HepG2 (cell line): Measurements from ENCODE around the gene TIMM17B. TPM values are rescaled to one million over a fixed set of nuclear protein-coding genes. Genes with fewer than 3 reads are reported as not detected.
A peak's percentile ranks its signal among the peaks of the same experiment; 100 is the strongest.

Source experiments
- ATAC-seq: fragments of 200-7000 bp; cut with Tn5 transposase; 3 replicates; pipeline ENCODE4 v1.9.1; 2020; ENCODE audit warnings: mild to moderate bottlenecking, moderate library complexity
- BruUV-seq: library from RNA; stranded (reverse); fragments of 400-500 nt; replicated peaks from 2 replicates; lab custom pipeline; 2021; lab: Mats Ljungman, UMichigan
- CTCF ChIA-PET: fragments of 300-600 bp; formaldehyde crosslinking; extraction: SDS; loops from one replicate; lab custom pipeline; 2021; ENCODE audit warnings: low total read pairs, inconsistent platforms, low intra/inter-chr PET ratio; lab: Yijun Ruan, JAX
- POLR2A ChIA-PET: fragments of 350-600 bp; sonication (Branson Sonifier 250); formaldehyde crosslinking; loops from one replicate; lab custom pipeline; 2020; ENCODE audit warnings: antibody characterized with exemption, inconsistent platforms; lab: Yijun Ruan, JAX
- DNase-seq: peaks from one replicate; pipeline ENCODE4 v3.0.0-alpha.2; 2015; ENCODE audit warnings: low spot score
- FAIRE-seq: peaks from 3 replicates; lab custom pipeline; 2011; peaks lifted over from hg19 to GRCh38; lab: Jason Lieb, UNC
- H2AFZ ChIP-seq: one replicate; pipeline ENCODE4 v1.6.1; 2011; ENCODE audit warnings: low read length, inconsistent platforms
- H3K27ac ChIP-seq: fragments of 300-600 bp; 3 replicates; pipeline ENCODE4 v1.8.0; 2011; ENCODE audit warnings: mixed run types, mild to moderate bottlenecking, mixed read lengths, low read length, inconsistent platforms; ENCODE audit not compliant: insufficient read depth; ENCODE audit errors: extremely low read length
- H3K27me3 ChIP-seq, 2 experiments: fragments of 200-600 bp in 1 of 2; 2 replicates in 1 of 2; 3 replicates in 1 of 2; pipeline versions ENCODE4 v1.6.0 to v1.8.0; 2011; ENCODE audit warnings: low read length in 2 of 2, mild to moderate bottlenecking in 2 of 2, moderate library complexity in 2 of 2, inconsistent platforms in 1 of 2; ENCODE audit not compliant: insufficient read depth in 2 of 2, control insufficient read depth in 1 of 2
- H3K36me3 ChIP-seq, 2 experiments: fragments of 200-600 bp in 1 of 2; replicated peaks in 1 of 2; 2 replicates in 1 of 2; 3 replicates in 1 of 2; pipeline versions ENCODE4 v1.5.1 to v1.8.0; 2011; ENCODE audit warnings: low read length in 2 of 2, inconsistent platforms in 1 of 2; ENCODE audit not compliant: insufficient read depth in 2 of 2, control insufficient read depth in 1 of 2
- H3K4me1 ChIP-seq: 2 replicates; pipeline ENCODE4 v1.5.1; 2012; ENCODE audit warnings: low read length, inconsistent platforms; ENCODE audit not compliant: insufficient read depth
- H3K4me2 ChIP-seq: 2 replicates; pipeline ENCODE4 v1.6.0; 2011; ENCODE audit warnings: low read depth, low read length, inconsistent platforms
- H3K4me3 ChIP-seq, 3 experiments: fragments of 200-600 bp in 1 of 3; sonication (generic), shearing (Covaris generic) in 1 of 3; replicated peaks in 1 of 3; 2 replicates each; pipeline ENCODE4 v1.5.1; 2011 to 2016; ENCODE audit warnings: low read length in 3 of 3, inconsistent platforms in 2 of 3, low read depth in 2 of 3, mild to moderate bottlenecking in 2 of 3, control low read depth in 1 of 3, mixed read lengths in 1 of 3; ENCODE audit not compliant: insufficient read depth in 1 of 3
- H3K79me2 ChIP-seq: one replicate; pipeline ENCODE4 v1.6.1; 2011; ENCODE audit warnings: low read length, inconsistent platforms; ENCODE audit not compliant: insufficient read depth
- H3K9ac ChIP-seq: 2 replicates; pipeline ENCODE4 v1.6.0; 2011; ENCODE audit warnings: mild to moderate bottlenecking, low read depth, low read length, inconsistent platforms; ENCODE audit not compliant: insufficient read depth
- H3K9me3 ChIP-seq: 2 replicates; pipeline ENCODE4 v1.5.1; 2012; ENCODE audit warnings: mild to moderate bottlenecking, low read length
- H4K20me1 ChIP-seq: 2 replicates; pipeline ENCODE4 v1.6.0; 2011; ENCODE audit warnings: inconsistent platforms, mild to moderate bottlenecking, low read length, moderate library complexity; ENCODE audit not compliant: insufficient read depth
- ATM ChIP-seq: fragments of 450-650 bp; IDR thresholded peaks from 2 replicates; pipeline ENCODE4 v1.7.1; 2017; ENCODE audit warnings: mild to moderate bottlenecking, borderline replicate concordance
- CREB1 ChIP-seq, 2 experiments: fragments of 450-650 bp in 1 of 2; IDR thresholded peaks; 2 replicates each; pipeline ENCODE4 v1.6.1; 2016 to 2017; ENCODE audit warnings: control low read depth in 1 of 2, mild to moderate bottlenecking in 1 of 2, missing compliant biosample characterization in 1 of 2, missing genetic modification characterization in 1 of 2
- FOXK2 ChIP-seq: fragments of 450-650 bp; IDR thresholded peaks from 2 replicates; pipeline ENCODE4 v1.6.1; 2016
- IRF2 ChIP-seq: IDR thresholded peaks from 2 replicates; pipeline ENCODE4 v1.6.1; 2018; ENCODE audit warnings: missing genetic modification reagents, missing compliant biosample characterization
- KAT2B ChIP-seq: fragments of 150-350 bp; IDR thresholded peaks from 2 replicates; pipeline ENCODE4 v1.6.1; 2014; ENCODE audit warnings: low read depth, low read length, borderline replicate concordance
- MATR3 ChIP-seq: sonication (generic); formaldehyde crosslinking; IDR thresholded peaks from 2 replicates; pipeline ENCODE4 v1.4.0; 2020; ENCODE audit warnings: missing genetic modification reagents
- NFKB2 ChIP-seq: sonication (generic); formaldehyde crosslinking; IDR thresholded peaks from 2 replicates; pipeline ENCODE4 v1.4.0; 2020; ENCODE audit warnings: missing genetic modification reagents, borderline replicate concordance
- PREB ChIP-seq: sonication (generic); formaldehyde crosslinking; IDR thresholded peaks from 2 replicates; pipeline ENCODE4 v1.4.0; 2020; ENCODE audit warnings: missing genetic modification reagents
- RAD21 ChIP-seq: fragments of 450-650 bp; formaldehyde crosslinking; IDR thresholded peaks from 2 replicates; pipeline ENCODE4 v1.5.0; 2020; ENCODE audit warnings: mild to moderate bottlenecking
- ZNF253 ChIP-seq: sonication (generic); formaldehyde crosslinking; IDR thresholded peaks from 2 replicates; pipeline ENCODE4 v1.8.0; 2022; ENCODE audit warnings: mild to moderate bottlenecking, missing genetic modification reagents, borderline replicate concordance
- ZNF280D ChIP-seq: sonication (generic); formaldehyde crosslinking; IDR thresholded peaks from 2 replicates; pipeline ENCODE4 v1.5.1; 2020; ENCODE audit warnings: mild to moderate bottlenecking, missing genetic modification reagents
- ZNF496 ChIP-seq: sonication (generic); formaldehyde crosslinking; IDR thresholded peaks from 2 replicates; pipeline ENCODE4 v1.8.1; 2023; ENCODE audit warnings: mild to moderate bottlenecking, moderate library complexity, missing genetic modification reagents; ENCODE audit not compliant: insufficient replicate concordance
- WGBS: methylation state at CpG from one replicate; pipeline ENCODE4 v1.1.6; 2017; ENCODE audit warnings: low lambda C conversion rate; 5-methylcytosine and 5-hydroxymethylcytosine counted together
- in situ Hi-C: cut with HindIII; loops from 2 replicates; pipeline ENCODE4 v1.10.0; 2017; ENCODE audit warnings: low pct_unique_long_range_greater_than_20kb; ENCODE audit not compliant: extremely low pct_ligation_motif_present
- intact Hi-C: fragments of 100-400 bp; cut with micrococcal nuclease; formaldehyde crosslinking; loops from one replicate; pipeline ENCODE4 v1.10.0; 2022; ENCODE audit not compliant: unreplicated experiment
- polyA plus RNA-seq, 8 experiments: library from polyadenylated mRNA; depleted of rRNA in 3 of 8; stranded (reverse) in 7 of 8; unstranded in 1 of 8; fragments of >200 nt; fragmentation: Illumina TruSeq in 4 of 8; extraction: Trizol in 4 of 8; gene quantifications; 2 replicates each; pipeline versions ENCODE4 v1.2.1 to v1.2.3, GENCODE V29; 2011 to 2016; ENCODE audit warnings: low read depth in 4 of 8, missing spikeins in 1 of 8, mixed read lengths in 1 of 8; ENCODE audit not compliant: insufficient read depth in 1 of 8
- total RNA-seq, 5 experiments: library from RNA; depleted of rRNA; stranded (reverse); fragments of >200 nt; fragmentation: Illumina TruSeq; extraction: Trizol; gene quantifications; 2 replicates each; pipeline ENCODE4 v1.2.3, GENCODE V29; 2016; ENCODE audit warnings: low read depth in 1 of 5
- TF ChIP-seq, protein P1 (sequence below): sonication (generic); formaldehyde crosslinking; IDR thresholded peaks from 2 replicates; pipeline ENCODE4 v1.8.1; 2022; ENCODE audit warnings: low read depth, mild to moderate bottlenecking, missing genetic modification reagents

Gene TIMM17B
- total and polyA plus RNA-seq, 2 of the 13 experiments (the other 11 are each of a cell fraction or from before 2014, with no cell fraction given), result 56.0 to 72.5 TPM

GRCh38 chrX:48945517-48946348 is 48.2 kb upstream of the TIMM17B start (continued):
- TF ChIP-seq MATR3 (CRISPR knock-in tag) (no peak), CREB1 (IDR thresholded peaks at IDR 0.05) (no peak), CREB1 (CRISPR knock-in tag; IDR thresholded peaks at IDR 0.05) (no peak), IRF2 (CRISPR knock-in tag) (no peak), RAD21 (CRISPR knock-in tag) (0 out of 2 replicates have a peak, but pooled peaks have one; percentile 32), ZNF496 (CRISPR knock-in tag) (no peak), FOXK2 (no peak), PREB (no peak)

- Histone ChIP-seq H3K4me2 (no peak overlapping the region), H3K27ac (no peak overlapping the region), H2AFZ (no peak overlapping the region), H3K36me3 (peaks cover 3 to 14% of the 10 kb centered on the region in 2 experiments; a peak in 3 of 5 replicates), H3K27me3 (no peaks in the 10 kb centered on the region), H3K9ac (no peak overlapping the region), H3K4me1 (peaks cover 29% of the 10 kb centered on the region), H3K79me2 (peaks cover 25% of the 10 kb centered on the region), H3K4me3 (no peak overlapping the region), H4K20me1 (peaks cover 4% of the 10 kb centered on the region; the same call in 1 of the 2 replicates), H3K9me3 (no peaks in the 10 kb centered on the region)
- BruUV-seq, result no TSS peak
- FAIRE-seq (no peak), ATAC-seq (no peak), DNase-seq (no peak)
- in situ Hi-C loops, result no loop called here
- intact Hi-C loops, result no loop called here
- ChIA-PET POLR2A (interaction anchor here (1.0 kb wide), 1 partner anchor 230 kb away, joined by 3 read pairs; no protein-coding TSS in a partner anchor), CTCF (no interaction called here)
- 100% methylated on average over 1 of the region's 2 CpGs for WGBS
- no peak for TF ChIP-seq ZNF280D (CRISPR knock-in tag)
- TF ChIP-seq NFKB2 (CRISPR knock-in tag), result no peak
- TF ChIP-seq, protein P1, sequence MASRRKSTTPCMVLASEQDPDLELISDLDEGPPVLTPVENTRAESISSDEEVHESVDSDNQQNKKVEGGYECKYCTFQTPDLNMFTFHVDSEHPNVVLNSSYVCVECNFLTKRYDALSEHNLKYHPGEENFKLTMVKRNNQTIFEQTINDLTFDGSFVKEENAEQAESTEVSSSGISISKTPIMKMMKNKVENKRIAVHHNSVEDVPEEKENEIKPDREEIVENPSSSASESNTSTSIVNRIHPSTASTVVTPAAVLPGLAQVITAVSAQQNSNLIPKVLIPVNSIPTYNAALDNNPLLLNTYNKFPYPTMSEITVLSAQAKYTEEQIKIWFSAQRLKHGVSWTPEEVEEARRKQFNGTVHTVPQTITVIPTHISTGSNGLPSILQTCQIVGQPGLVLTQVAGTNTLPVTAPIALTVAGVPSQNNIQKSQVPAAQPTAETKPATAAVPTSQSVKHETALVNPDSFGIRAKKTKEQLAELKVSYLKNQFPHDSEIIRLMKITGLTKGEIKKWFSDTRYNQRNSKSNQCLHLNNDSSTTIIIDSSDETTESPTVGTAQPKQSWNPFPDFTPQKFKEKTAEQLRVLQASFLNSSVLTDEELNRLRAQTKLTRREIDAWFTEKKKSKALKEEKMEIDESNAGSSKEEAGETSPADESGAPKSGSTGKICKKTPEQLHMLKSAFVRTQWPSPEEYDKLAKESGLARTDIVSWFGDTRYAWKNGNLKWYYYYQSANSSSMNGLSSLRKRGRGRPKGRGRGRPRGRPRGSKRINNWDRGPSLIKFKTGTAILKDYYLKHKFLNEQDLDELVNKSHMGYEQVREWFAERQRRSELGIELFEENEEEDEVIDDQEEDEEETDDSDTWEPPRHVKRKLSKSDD (CRISPR knock-in tag), result no peak
- no peak for TF ChIP-seq KAT2B
- no peak for TF ChIP-seq ATM
- no peak for TF ChIP-seq ZNF253
Measured at GRCh38 chrX:48942895-48943294, 45.3 kb upstream of the TIMM17B start.
